IMR-90 (cell line): ENCODE data around the gene YIPF3. TPM values are rescaled to one million over a fixed set of nuclear protein-coding genes. Genes with fewer than 3 reads are reported as not detected.

Source experiments
- ATAC-seq: fragments of 200-7000 bp; cut with Tn5 transposase; 2 replicates; pipeline ENCODE4 v1.9.1; 2020; ENCODE audit warnings: low read depth, mild to moderate bottlenecking, moderate library complexity
- BruUV-seq: library from RNA; stranded (reverse); fragments of 400-500 nt; replicated peaks from 2 replicates; lab custom pipeline; 2021; lab: Mats Ljungman, UMichigan
- CTCF ChIA-PET: fragments of 300-600 bp; formaldehyde crosslinking; extraction: SDS; loops from one replicate; lab custom pipeline; 2021; ENCODE audit warnings: antibody characterized with exemption; lab: Yijun Ruan, JAX
- POLR2A ChIA-PET: fragments of 300-600 bp; sonication (Branson Sonifier 250); formaldehyde crosslinking; loops from one replicate; lab custom pipeline; 2022; ENCODE audit warnings: antibody characterized with exemption; ENCODE audit not compliant: unreplicated experiment; lab: Charles Lee
- DNase-seq: peaks from one replicate; pipeline ENCODE4 v3.0.0; 2013
- H2AFZ ChIP-seq: replicated peaks from 2 replicates; pipeline ENCODE3; 2013; ENCODE audit warnings: low read length, mild to moderate bottlenecking; ENCODE audit not compliant: poor library complexity
- H2AK5ac ChIP-seq: 2 replicates; pipeline ENCODE4 v1.6.1; 2013; ENCODE audit warnings: low read depth, low read length, inconsistent platforms
- H2AK9ac ChIP-seq: replicated peaks from 2 replicates; pipeline ENCODE3; 2013; ENCODE audit warnings: mild to moderate bottlenecking, low read depth, low read length, moderate library complexity; ENCODE audit not compliant: poor library complexity
- H2BK120ac ChIP-seq: 2 replicates; pipeline ENCODE4 v1.6.1; 2013; ENCODE audit warnings: low read depth, low read length, inconsistent platforms
- H2BK15ac ChIP-seq: 3 replicates; pipeline ENCODE4 v1.6.1; 2013; ENCODE audit warnings: low read depth, low read length, inconsistent platforms
- H2BK20ac ChIP-seq: 2 replicates; pipeline ENCODE4 v1.6.1; 2013; ENCODE audit warnings: low read depth, mild to moderate bottlenecking, inconsistent platforms, low read length, moderate library complexity
- H2BK5ac ChIP-seq: 2 replicates; pipeline ENCODE4 v1.6.1; 2013; ENCODE audit warnings: mild to moderate bottlenecking, low read depth, low read length, inconsistent platforms; ENCODE audit not compliant: poor library complexity, severe bottlenecking
- H3K14ac ChIP-seq: replicated peaks from 2 replicates; pipeline ENCODE4 v1.6.1; 2013; ENCODE audit warnings: low read depth, low read length, inconsistent platforms
- H3K18ac ChIP-seq: 2 replicates; pipeline ENCODE4 v1.6.1; 2013; ENCODE audit warnings: low read depth, low read length, control low read depth
- H3K23ac ChIP-seq: 2 replicates; pipeline ENCODE4 v1.6.1; 2013; ENCODE audit warnings: low read depth, low read length, inconsistent platforms
- H3K27ac ChIP-seq: 2 replicates; pipeline ENCODE4 v1.5.1; 2013; ENCODE audit warnings: mild to moderate bottlenecking, control low read depth, low read length; ENCODE audit not compliant: insufficient read depth
- H3K27me3 ChIP-seq: 2 replicates; pipeline ENCODE4 v1.6.1; 2013; ENCODE audit warnings: low read length; ENCODE audit not compliant: control insufficient read depth, insufficient read depth
- H3K36me3 ChIP-seq: 2 replicates; pipeline ENCODE4 v1.6.1; 2013; ENCODE audit warnings: low read length, mixed read lengths; ENCODE audit not compliant: control insufficient read depth, insufficient read depth
- H3K4ac ChIP-seq: 2 replicates; pipeline ENCODE4 v1.6.1; 2013; ENCODE audit warnings: low read depth, low read length, inconsistent platforms
- H3K4me1 ChIP-seq: 2 replicates; pipeline ENCODE4 v1.6.1; 2013; ENCODE audit warnings: low read length, mixed read lengths; ENCODE audit not compliant: control insufficient read depth, insufficient read depth
- H3K4me2 ChIP-seq: 2 replicates; pipeline ENCODE4 v1.6.1; 2013; ENCODE audit warnings: low read depth, mild to moderate bottlenecking, control low read depth, low read length, moderate library complexity
- H3K4me3 ChIP-seq: 2 replicates; pipeline ENCODE4 v1.5.1; 2013; ENCODE audit warnings: low read depth, mild to moderate bottlenecking, control low read depth, low read length, moderate library complexity; ENCODE audit not compliant: insufficient read depth
- H3K56ac ChIP-seq: 2 replicates; pipeline ENCODE4 v1.6.1; 2013; ENCODE audit warnings: low read length, inconsistent platforms; ENCODE audit not compliant: insufficient read depth; ENCODE audit errors: extremely low read depth
- H3K79me1 ChIP-seq, 2 experiments: 2 replicates each; pipeline ENCODE4 v1.6.1; 2013; ENCODE audit warnings: low read length in 2 of 2, inconsistent platforms in 1 of 2, low read depth in 1 of 2
- H3K9ac ChIP-seq: 2 replicates; pipeline ENCODE4 v1.6.1; 2013; ENCODE audit warnings: low read depth, low read length, control low read depth
- H3K9me1 ChIP-seq: 2 replicates; pipeline ENCODE4 v1.6.1; 2013; ENCODE audit warnings: low read length, inconsistent platforms; ENCODE audit not compliant: insufficient read depth
- H3K9me3 ChIP-seq: 2 replicates; pipeline ENCODE4 v1.6.1; 2013; ENCODE audit warnings: low read length; ENCODE audit not compliant: control insufficient read depth, insufficient read depth
- H4K20me1 ChIP-seq: 2 replicates; pipeline ENCODE4 v1.6.1; 2013; ENCODE audit warnings: low read length, inconsistent platforms; ENCODE audit not compliant: insufficient read depth
- H4K5ac ChIP-seq: 2 replicates; pipeline ENCODE4 v1.6.1; 2013; ENCODE audit warnings: mild to moderate bottlenecking, low read depth, low read length, control low read depth
- H4K8ac ChIP-seq, 2 experiments: 2 replicates each; pipeline ENCODE4 v1.6.1; 2013; ENCODE audit warnings: low read depth in 2 of 2, low read length in 2 of 2, control low read depth in 1 of 2, inconsistent platforms in 1 of 2
- H4K91ac ChIP-seq: 2 replicates; pipeline ENCODE4 v1.6.1; 2013; ENCODE audit warnings: low read depth, low read length, inconsistent platforms; ENCODE audit not compliant: insufficient read depth
- CEBPB ChIP-seq: IDR thresholded peaks from 2 replicates; pipeline ENCODE4 v1.6.1; 2012; ENCODE audit warnings: low read depth, low read length, improper control_type of control experiment
- CHD1 ChIP-seq: IDR thresholded peaks from 2 replicates; pipeline ENCODE4 v1.6.1; 2012; ENCODE audit warnings: low read depth, low read length, improper control_type of control experiment
- MAFK ChIP-seq: IDR thresholded peaks from 2 replicates; pipeline ENCODE4 v1.6.1; 2012; ENCODE audit warnings: low read depth, low read length, improper control_type of control experiment
- POLR2A ChIP-seq: IDR thresholded peaks from 2 replicates; pipeline ENCODE4 v1.6.1; 2012; ENCODE audit warnings: mild to moderate bottlenecking, low read depth, low read length
- RCOR1 ChIP-seq: IDR thresholded peaks from 2 replicates; pipeline ENCODE4 v1.6.1; 2012; ENCODE audit warnings: mild to moderate bottlenecking, low read length, improper control_type of control experiment; ENCODE audit not compliant: insufficient replicate concordance
- WGBS, 2 experiments: methylation state at CpG; one replicate each; pipeline versions ENCODE4 v1.1.5 to v1.1.7; 2013; ENCODE audit warnings: missing lambda C conversion rate in 2 of 2; ENCODE audit not compliant: insufficient read length in 1 of 2; ENCODE audit errors: extremely low coverage in 2 of 2; 5-methylcytosine and 5-hydroxymethylcytosine counted together
- dilution Hi-C: fragments of 300-500 bp; cut with HindIII; formaldehyde crosslinking; loops from one replicate; pipeline ENCODE4 v1.14.3; 2018; ENCODE audit warnings: low sequenced_read_pairs; ENCODE audit not compliant: unreplicated experiment
- in situ Hi-C: fragments of 300-500 bp; cut with MboI; formaldehyde crosslinking; loops from 3 replicates; pipeline ENCODE4 v1.14.3; 2019; ENCODE audit warnings: low sequenced_read_pairs, inconsistent platforms, mixed read lengths
- intact Hi-C: fragments of 100-400 bp; cut with micrococcal nuclease; formaldehyde crosslinking; loops from 2 replicates; pipeline ENCODE4 v1.10.0; 2022
- polyA plus RNA-seq, 3 experiments: library from polyadenylated mRNA; depleted of rRNA; stranded (reverse); fragments of >200 nt; gene quantifications; 2 replicates each; pipeline ENCODE4 v1.2.3, GENCODE V29; 2012; ENCODE audit warnings: low replicate concordance in 1 of 3
- total RNA-seq: library from RNA; depleted of rRNA; stranded (reverse); fragments of >200 nt; gene quantifications from 2 replicates; pipeline ENCODE4 v1.2.3, GENCODE V29; 2012

The YIPF3 gene
- total and polyA plus RNA-seq, 2 of the 4 experiments (the other 2 are of a cell fraction) = 114 to 193 TPM

- peak overlapping the region; percentile 17; the same call in 1 of the 2 replicates for H3K14ac ChIP-seq
- H3K79me1 ChIP-seq = peaks cover 29 to 55% of the 10 kb centered on the region in 2 experiments
- H3K9ac ChIP-seq = no peak overlapping the region; the same call in 1 of the 2 replicates
- H3K4me3 ChIP-seq = no peak overlapping the region
- dilution Hi-C loops (no loop called here), in situ Hi-C loops (loop anchor here (5.0 to 10.0 kb wide), 2 partner anchors 35 to 52 kb away; no protein-coding TSS in a partner anchor), intact Hi-C loops (loop anchor here (5.0 kb wide), 1 partner anchor 130 kb away; the partner anchor contains the start of gene ZNF318)
- DNase-seq (no peak), ATAC-seq (no peak)
- TF ChIP-seq POLR2A (no peak), CEBPB (no peak), RCOR1 (no peak), CHD1 (no peak), MAFK (no peak)
- H3K4ac ChIP-seq = peak overlapping the region; percentile 63
- H3K27ac ChIP-seq = no peak overlapping the region
- H2AK9ac ChIP-seq = peak overlapping the region; percentile 80
- no peak overlapping the region for H2BK20ac ChIP-seq
- peak overlapping the region; percentile 76; the same call in 1 of the 2 replicates for H2AK5ac ChIP-seq
- BruUV-seq = no TSS peak
- H3K27me3 ChIP-seq = no peaks in the 10 kb centered on the region
- peak overlapping the region in 1 of 2 experiments; percentile 63; a peak in 1 of 4 replicates for H4K8ac ChIP-seq
- ChIA-PET CTCF (interaction anchor here (0.7 to 3.3 kb wide), 3 partner anchors 10 to 22 kb away, joined by 3 to 17 read pairs (median 4); no protein-coding TSS in a partner anchor), POLR2A (no interaction called here)
- no peak overlapping the region for H3K18ac ChIP-seq
- H2BK120ac ChIP-seq = 0 out of 2 replicates have a peak overlapping the region, but pooled peaks have one; percentile 0
- no peak overlapping the region for H3K56ac ChIP-seq
- H3K4me2 ChIP-seq = no peak overlapping the region
- H3K9me3 ChIP-seq = no peaks in the 10 kb centered on the region
- peaks cover 42% of the 10 kb centered on the region for H3K4me1 ChIP-seq
- 100% methylated on average over 1 of the region's 6 CpGs; no CpG with 5 or more reads in 1 of the 2 experiments for WGBS, 2 experiments
- no peak overlapping the region for H2BK15ac ChIP-seq
- no peak overlapping the region for H2AFZ ChIP-seq
- no peak overlapping the region; the same call in 1 of the 2 replicates for H4K5ac ChIP-seq
- H3K23ac ChIP-seq = no peak overlapping the region; the same call in 1 of the 2 replicates
- H3K9me1 ChIP-seq = peaks cover 30% of the 10 kb centered on the region
- H4K20me1 ChIP-seq = peaks cover 22% of the 10 kb centered on the region; the same call in 1 of the 2 replicates
- peaks cover 30% of the 10 kb centered on the region for H3K36me3 ChIP-seq
- peak overlapping the region; percentile 19 for H2BK5ac ChIP-seq
- no peak overlapping the region for H4K91ac ChIP-seq
These were observed 19.7 kb downstream of the YIPF3 start for GRCh38 chr6:43497129-43497396.
